ENCODE measurements around the gene GPC4. TPM values are rescaled to one million over a fixed set of nuclear protein-coding genes. Genes with fewer than 3 reads are reported as not detected.

GPC4 gene
- total and polyA plus RNA-seq, 10 of the 15 experiments (the other 5 are each of a cell fraction or from before 2014, with no cell fraction given), result 0.04 to 5.8 (median 0.13) TPM

GRCh38 chrX:133294126-133294525 lies 121.2 kb downstream of the GPC4 start:
- no peak for TF ChIP-seq NKRF (conservative IDR thresholded peaks at IDR 0.05)
- no peak for TF ChIP-seq RELA (IDR thresholded peaks at IDR 0.05; ENCODE audit: borderline replicate concordance, partially characterized antibody)
- TF ChIP-seq YBX1 (IDR thresholded peaks at IDR 0.05), result no peak
- TF ChIP-seq, protein P1, sequence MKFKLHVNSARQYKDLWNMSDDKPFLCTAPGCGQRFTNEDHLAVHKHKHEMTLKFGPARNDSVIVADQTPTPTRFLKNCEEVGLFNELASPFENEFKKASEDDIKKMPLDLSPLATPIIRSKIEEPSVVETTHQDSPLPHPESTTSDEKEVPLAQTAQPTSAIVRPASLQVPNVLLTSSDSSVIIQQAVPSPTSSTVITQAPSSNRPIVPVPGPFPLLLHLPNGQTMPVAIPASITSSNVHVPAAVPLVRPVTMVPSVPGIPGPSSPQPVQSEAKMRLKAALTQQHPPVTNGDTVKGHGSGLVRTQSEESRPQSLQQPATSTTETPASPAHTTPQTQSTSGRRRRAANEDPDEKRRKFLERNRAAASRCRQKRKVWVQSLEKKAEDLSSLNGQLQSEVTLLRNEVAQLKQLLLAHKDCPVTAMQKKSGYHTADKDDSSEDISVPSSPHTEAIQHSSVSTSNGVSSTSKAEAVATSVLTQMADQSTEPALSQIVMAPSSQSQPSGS (IDR thresholded peaks at IDR 0.05; ENCODE audit: low read length), result no peak
- TF ChIP-seq ZNF274 (IDR thresholded peaks at IDR 0.05; ENCODE audit: insufficient read depth, insufficient read length), result no peak
- TF ChIP-seq, protein P2, sequence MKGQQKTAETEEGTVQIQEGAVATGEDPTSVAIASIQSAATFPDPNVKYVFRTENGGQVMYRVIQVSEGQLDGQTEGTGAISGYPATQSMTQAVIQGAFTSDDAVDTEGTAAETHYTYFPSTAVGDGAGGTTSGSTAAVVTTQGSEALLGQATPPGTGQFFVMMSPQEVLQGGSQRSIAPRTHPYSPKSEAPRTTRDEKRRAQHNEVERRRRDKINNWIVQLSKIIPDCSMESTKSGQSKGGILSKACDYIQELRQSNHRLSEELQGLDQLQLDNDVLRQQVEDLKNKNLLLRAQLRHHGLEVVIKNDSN (IDR thresholded peaks at IDR 0.05; ENCODE audit: borderline replicate concordance, extremely low read length, insufficient read depth, low read depth, low read length), result no peak
- no peaks in the 10 kb centered on the region for H3K4me1 ChIP-seq (ENCODE audit: control insufficient read depth, insufficient read depth, low read length)
- no peak overlapping the region for H3K4me3 ChIP-seq
- no peak overlapping the region for H3K4me2 ChIP-seq (ENCODE audit: control insufficient read depth, insufficient read depth)
- no peaks in the 10 kb centered on the region for H3K79me2 ChIP-seq (ENCODE audit: control insufficient read depth, insufficient read depth, low read length)
- ATAC-seq (no peak), DNase-seq (ENCODE audit: low read depth, low spot score) (no peak), FAIRE-seq (no peak)
- 0% methylated on average over 1 of the region's 1 CpG for WGBS (ENCODE audit: insufficient coverage, insufficient replicate concordance, low lambda C conversion rate, missing lambda C conversion rate)
- no TSS peak for BruUV-seq (replicated peaks)
- H3K36me3 ChIP-seq (ENCODE audit: control insufficient read depth in 2 of 2, insufficient read depth in 2 of 2, low read length in 1 of 2), result no peaks in the 10 kb centered on the region
- SMC1A ChIA-PET (ENCODE audit: uncharacterized antibody, unreplicated experiment), result no interaction called here
- POLR2A ChIA-PET, result no interaction called here
- in situ Hi-C loops (cut with MboI) (no loop called here), intact Hi-C loops (cut with micrococcal nuclease; ENCODE audit: unreplicated experiment) (no loop called here)
- H3K27ac ChIP-seq (ENCODE audit: control insufficient read depth, insufficient read depth), result no peak overlapping the region
- CTCF ChIA-PET, result no interaction called here
- no peaks in the 10 kb centered on the region for H3K9me3 ChIP-seq (replicated peaks; ENCODE audit: control insufficient read depth, insufficient read depth, low read length)
- H3K9ac ChIP-seq (ENCODE audit: control insufficient read depth, insufficient read depth, low read length), result no peak overlapping the region
- no peaks in the 10 kb centered on the region for H4K20me1 ChIP-seq (ENCODE audit: control insufficient read depth, insufficient read depth)
- no peak overlapping the region for H2AFZ ChIP-seq (ENCODE audit: control insufficient read depth, low read depth, low read length)
- H3K27me3 ChIP-seq (replicated peaks in 1 of 2; ENCODE audit: control insufficient read depth in 2 of 2, insufficient read depth in 2 of 2, low read length in 1 of 2), result no peaks in the 10 kb centered on the region
- RAD21 ChIA-PET (ENCODE audit: unreplicated experiment), result no interaction called here
